Duodenal mucosa (tissue), 2 donors: Measurements from ENCODE around the gene PPP1CA.
"Not testable (repeated sequence)": the region's sequence is repeated elsewhere in the genome, so short reads cannot be mapped to it uniquely, and the experiment has no call there.

Experiments used
- H3K27ac ChIP-seq: one replicate; pipeline ENCODE4 v1.7.0; 2013; ENCODE audit warnings: low read depth, low read length
- H3K27me3 ChIP-seq, 2 donors: one replicate each; pipeline ENCODE4 v1.7.0; 2013; ENCODE audit warnings: low read length in 2 of 2, control low read depth in 1 of 2; ENCODE audit not compliant: insufficient read depth in 2 of 2, control insufficient read depth in 1 of 2
- H3K36me3 ChIP-seq, 2 donors: one replicate each; pipeline ENCODE4 v1.7.0; 2013; ENCODE audit warnings: low read length in 2 of 2, control low read depth in 1 of 2; ENCODE audit not compliant: insufficient read depth in 2 of 2, control insufficient read depth in 1 of 2
- H3K4me1 ChIP-seq, 2 donors: one replicate each; pipeline ENCODE4 v1.7.0; 2013; ENCODE audit warnings: low read length in 2 of 2, control low read depth in 1 of 2; ENCODE audit not compliant: insufficient read depth in 2 of 2, control insufficient read depth in 1 of 2
- H3K4me3 ChIP-seq, 2 donors: one replicate each; pipeline ENCODE4 v1.7.0; 2013; ENCODE audit warnings: low read length in 2 of 2, low read depth in 1 of 2
- H3K9ac ChIP-seq, 2 donors: one replicate each; pipeline ENCODE4 v1.7.0; 2013; ENCODE audit warnings: low read length in 2 of 2, low read depth in 1 of 2
- H3K9me3 ChIP-seq, 2 donors: one replicate each; pipeline ENCODE4 v1.7.0; 2013; ENCODE audit warnings: low read length in 2 of 2, control low read depth in 1 of 2; ENCODE audit not compliant: control insufficient read depth in 1 of 2

PPP1CA gene

DNA sequence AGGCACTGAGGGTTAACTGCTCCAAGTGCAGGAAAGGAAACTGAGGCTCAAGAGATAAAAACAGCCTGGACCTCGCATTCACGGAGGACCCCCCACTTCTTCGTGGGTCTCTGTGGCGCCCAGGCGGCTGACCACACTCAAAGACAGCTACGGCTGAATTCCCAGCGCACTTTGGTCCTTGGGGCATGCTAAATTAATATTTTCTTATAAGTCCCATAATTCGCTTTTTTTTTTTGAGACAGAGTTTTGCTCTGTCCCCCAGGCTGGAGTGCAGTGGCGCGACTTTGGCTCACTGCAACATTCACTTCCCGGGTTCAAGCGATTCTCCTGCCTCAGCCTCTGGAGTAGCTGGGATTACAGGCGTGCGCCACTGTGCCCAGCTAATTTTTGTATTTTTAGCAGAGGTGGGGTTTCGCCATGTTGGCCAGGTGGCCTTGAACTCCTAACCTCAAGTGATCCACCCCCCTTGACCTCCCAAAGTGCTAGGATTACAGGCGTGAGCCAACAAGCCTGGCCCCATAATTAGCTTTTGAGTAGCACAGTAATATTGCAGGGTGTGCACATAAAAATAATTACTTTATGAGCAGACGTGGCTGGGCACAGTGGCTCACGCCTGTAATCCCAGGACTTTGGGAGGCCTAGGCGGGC is 658 bp upstream of the PPP1CA start:
- Histone ChIP-seq H3K4me1 (peaks cover 14 to 66% of the 10 kb centered on the region in 2 donors), H3K36me3 (peaks cover 21 to 23% of the 10 kb centered on the region in 2 donors), H3K27ac (peak overlapping the region; percentile 95), H3K4me3 (peak overlapping the region; percentile 70 to 83), H3K9ac (peak overlapping the region; percentile 80 to 91)
- H3K9me3 ChIP-seq, H3K27me3 ChIP-seq: not testable (repeated sequence)

- H3K36me3 ChIP-seq, result peaks cover 25 to 32% of the 10 kb centered on the region in 2 donors
- peak overlapping the region; percentile 85 to 87 for H3K4me3 ChIP-seq
- peak overlapping the region; percentile 90 to 91 for H3K9ac ChIP-seq
- H3K9me3 ChIP-seq, result no peaks in the 10 kb centered on the region
- H3K27ac ChIP-seq, result peak overlapping the region; percentile 89
- peaks cover 14 to 56% of the 10 kb centered on the region in 2 donors for H3K4me1 ChIP-seq
- H3K27me3 ChIP-seq, result no peaks in the 10 kb centered on the region
Measured at GRCh38 chr11:67400942-67401494, 640 bp downstream of the PPP1CA start.

DNA sequence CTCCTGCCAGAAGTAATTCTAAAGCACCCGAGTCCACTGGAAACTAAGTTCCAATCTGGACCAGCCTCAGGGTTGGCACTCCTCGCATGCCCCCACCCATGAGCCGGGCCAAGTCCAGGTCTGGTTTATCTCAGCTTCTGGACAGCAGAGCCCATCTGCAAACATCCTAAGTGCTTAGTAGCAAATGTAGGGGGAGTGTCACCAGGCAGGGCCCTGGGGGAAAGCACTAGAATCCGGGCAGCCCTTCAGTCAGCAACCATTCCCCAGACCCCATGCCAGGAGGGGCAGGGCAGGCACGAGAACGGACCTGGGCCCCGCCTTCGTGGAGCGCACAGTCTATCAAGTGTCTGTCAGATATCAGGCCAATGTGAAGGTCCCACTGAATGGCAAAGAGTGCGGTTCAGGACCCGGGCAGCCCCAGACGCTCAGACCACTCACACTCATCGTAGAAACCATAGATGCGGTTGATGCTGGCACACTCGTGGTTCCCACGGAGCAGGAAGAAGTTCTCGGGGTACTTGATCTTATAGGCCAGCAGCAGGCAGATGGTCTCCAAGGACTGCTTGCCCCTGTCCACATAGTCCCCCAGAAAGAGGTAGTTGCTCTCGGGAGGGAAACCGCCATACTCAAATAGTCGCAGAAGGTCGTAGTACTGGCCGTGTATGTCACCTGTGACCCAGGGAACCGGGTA is 1.3 kb downstream of the PPP1CA start:
- peak overlapping the region; percentile 90 to 91 for H3K9ac ChIP-seq
- peaks cover 25 to 38% of the 10 kb centered on the region in 2 donors for H3K36me3 ChIP-seq
- no peaks in the 10 kb centered on the region for H3K9me3 ChIP-seq
- peak overlapping the region; percentile 89 for H3K27ac ChIP-seq
- H3K4me1 ChIP-seq, result peaks cover 14 to 51% of the 10 kb centered on the region in 2 donors
- peak overlapping the region; percentile 85 to 87 for H3K4me3 ChIP-seq
- no peaks in the 10 kb centered on the region for H3K27me3 ChIP-seq

GRCh38 chr11:67398661-67399563 is 2.7 kb downstream of the PPP1CA start:
- H3K4me3 ChIP-seq, result no peak overlapping the region
- H3K36me3 ChIP-seq, result peaks cover 25 to 47% of the 10 kb centered on the region in 2 donors
- no peak overlapping the region for H3K9ac ChIP-seq
- peaks cover 14 to 42% of the 10 kb centered on the region in 2 donors for H3K4me1 ChIP-seq
- no peaks in the 10 kb centered on the region for H3K9me3 ChIP-seq
- no peak overlapping the region for H3K27ac ChIP-seq
- no peaks in the 10 kb centered on the region for H3K27me3 ChIP-seq

DNA sequence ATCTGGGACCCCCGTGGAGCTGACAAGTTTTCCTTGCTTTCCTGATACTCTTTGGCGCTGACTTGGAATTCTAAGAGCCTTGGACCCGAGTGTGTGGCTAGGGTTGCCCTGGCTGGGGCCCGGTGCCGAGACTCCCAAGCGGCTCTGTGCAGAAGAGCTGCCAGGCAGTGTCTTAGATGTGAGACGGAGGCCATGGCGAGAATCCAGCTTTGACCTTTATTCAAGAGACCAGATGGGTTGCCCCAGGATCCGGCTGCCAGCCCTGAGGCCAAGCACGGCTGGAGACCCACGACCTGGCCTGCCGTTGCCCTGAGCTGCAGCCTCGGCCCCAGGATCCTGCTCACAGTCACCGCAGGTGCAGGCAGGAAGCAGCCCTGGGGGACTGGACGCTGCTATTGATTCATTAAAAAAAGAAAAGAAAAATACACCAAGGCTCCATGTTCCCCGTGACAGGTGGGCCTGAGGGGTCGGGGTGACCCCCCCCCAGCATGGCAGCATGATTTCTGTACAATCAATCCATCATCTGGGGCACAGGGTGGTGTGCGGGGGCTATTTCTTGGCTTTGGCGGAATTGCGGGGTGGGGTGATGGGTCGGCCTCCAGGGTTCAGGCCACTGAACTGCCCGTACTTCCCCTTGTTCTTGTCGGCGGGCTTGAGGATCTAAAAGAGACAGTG is 3.5 kb downstream of the PPP1CA start:
- Histone ChIP-seq H3K9me3 (no peaks in the 10 kb centered on the region), H3K4me1 (peaks cover 14 to 40% of the 10 kb centered on the region in 2 donors), H3K9ac (no peak overlapping the region), H3K27me3 (no peaks in the 10 kb centered on the region), H3K27ac (no peak overlapping the region), H3K4me3 (no peak overlapping the region), H3K36me3 (peaks cover 25 to 55% of the 10 kb centered on the region in 2 donors)

GRCh38 chr11:67397536-67397935 is 4.1 kb downstream of the PPP1CA start:
- H3K27me3 ChIP-seq, result no peaks in the 10 kb centered on the region
- H3K27ac ChIP-seq, result no peak overlapping the region
- no peaks in the 10 kb centered on the region for H3K9me3 ChIP-seq
- H3K4me1 ChIP-seq, result peaks cover 18 to 38% of the 10 kb centered on the region in 2 donors
- H3K9ac ChIP-seq, result no peak overlapping the region
- H3K4me3 ChIP-seq, result no peak overlapping the region
- peaks cover 25 to 55% of the 10 kb centered on the region in 2 donors for H3K36me3 ChIP-seq

- H3K9ac ChIP-seq, result no peak overlapping the region
- H3K36me3 ChIP-seq, result peaks cover 25 to 55% of the 10 kb centered on the region in 2 donors
- no peak overlapping the region for H3K27ac ChIP-seq
- peaks cover 21 to 35% of the 10 kb centered on the region in 2 donors for H3K4me1 ChIP-seq
- no peak overlapping the region for H3K4me3 ChIP-seq
- H3K9me3 ChIP-seq, result no peaks in the 10 kb centered on the region
- no peaks in the 10 kb centered on the region for H3K27me3 ChIP-seq
Measured at GRCh38 chr11:67396587-67397389, 4.9 kb downstream of the PPP1CA start.

GRCh38 chr11:67396259-67396581 is 5.4 kb downstream of the PPP1CA start:
- Histone ChIP-seq H3K4me1 (peaks cover 21 to 35% of the 10 kb centered on the region in 2 donors), H3K27me3 (no peaks in the 10 kb centered on the region), H3K36me3 (peaks cover 25 to 55% of the 10 kb centered on the region in 2 donors), H3K9ac (no peak overlapping the region), H3K4me3 (no peak overlapping the region), H3K9me3 (no peaks in the 10 kb centered on the region), H3K27ac (no peak overlapping the region)
